Measurements from ENCODE around the gene IPP. TPM values are rescaled to one million over a fixed set of nuclear protein-coding genes. Genes with fewer than 3 reads are reported as not detected.

The IPP gene
- total RNA-seq, 1 donor from 2014 or later: 13.3 TPM

DNA sequence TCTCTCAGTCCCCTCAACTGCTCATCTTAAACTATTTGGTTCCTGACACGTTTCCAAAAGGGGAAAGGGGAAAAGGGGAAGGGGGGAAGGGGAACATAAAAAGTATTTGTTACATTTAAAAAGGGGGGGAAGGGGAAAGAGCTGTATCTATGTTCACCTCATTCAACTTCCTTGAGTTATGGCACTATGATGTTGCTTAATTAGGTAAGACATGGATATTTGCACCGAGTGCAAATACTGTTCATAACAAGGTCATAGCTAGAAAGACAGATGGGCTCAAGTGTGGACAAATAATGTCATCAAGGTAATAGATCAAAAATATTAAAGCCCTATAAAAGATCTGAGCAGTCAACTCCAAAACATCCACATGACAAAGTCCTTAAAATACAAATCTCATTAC is 90.1 kb downstream of the IPP start:
- no peaks in the 10 kb centered on the region for H3K9me3 ChIP-seq (ENCODE audit: insufficient read depth, low read depth, low read length)
- H2AFZ ChIP-seq (ENCODE audit: low read depth, low read length): no peak overlapping the region
- no peaks in the 10 kb centered on the region for H3K27me3 Mint-ChIP-seq (ENCODE audit: low read depth, unreplicated experiment)
- no peak overlapping the region for H3K27ac Mint-ChIP-seq (ENCODE audit: unreplicated experiment)
- H3K27ac ChIP-seq (ENCODE audit: low read depth, low read length): no peak overlapping the region
- H3K4me3 ChIP-seq (ENCODE audit: insufficient read depth, low read depth, low read length): no peak overlapping the region
- no peak for DNase-seq (ENCODE audit: low read depth)
- peaks cover 62% of the 10 kb centered on the region for H4K20me1 ChIP-seq (ENCODE audit: insufficient read depth, low read length)
- H3K9me3 Mint-ChIP-seq (ENCODE audit: unreplicated experiment): no peaks in the 10 kb centered on the region
- H3K4me1 Mint-ChIP-seq (ENCODE audit: low read depth, unreplicated experiment): no peaks in the 10 kb centered on the region
- H3K79me2 ChIP-seq (ENCODE audit: insufficient read depth, low read length): peaks cover 54% of the 10 kb centered on the region
- no peak overlapping the region for H3K4me3 Mint-ChIP-seq (ENCODE audit: unreplicated experiment)
- H3K4me2 ChIP-seq (ENCODE audit: low read length): no peak overlapping the region
- peaks cover 12% of the 10 kb centered on the region for H3K36me3 Mint-ChIP-seq (ENCODE audit: low read depth, unreplicated experiment)
- FAIRE-seq: no peak
- no peaks in the 10 kb centered on the region for H3K4me1 ChIP-seq (ENCODE audit: insufficient read depth, low read length)
- TF ChIP-seq, protein P1, sequence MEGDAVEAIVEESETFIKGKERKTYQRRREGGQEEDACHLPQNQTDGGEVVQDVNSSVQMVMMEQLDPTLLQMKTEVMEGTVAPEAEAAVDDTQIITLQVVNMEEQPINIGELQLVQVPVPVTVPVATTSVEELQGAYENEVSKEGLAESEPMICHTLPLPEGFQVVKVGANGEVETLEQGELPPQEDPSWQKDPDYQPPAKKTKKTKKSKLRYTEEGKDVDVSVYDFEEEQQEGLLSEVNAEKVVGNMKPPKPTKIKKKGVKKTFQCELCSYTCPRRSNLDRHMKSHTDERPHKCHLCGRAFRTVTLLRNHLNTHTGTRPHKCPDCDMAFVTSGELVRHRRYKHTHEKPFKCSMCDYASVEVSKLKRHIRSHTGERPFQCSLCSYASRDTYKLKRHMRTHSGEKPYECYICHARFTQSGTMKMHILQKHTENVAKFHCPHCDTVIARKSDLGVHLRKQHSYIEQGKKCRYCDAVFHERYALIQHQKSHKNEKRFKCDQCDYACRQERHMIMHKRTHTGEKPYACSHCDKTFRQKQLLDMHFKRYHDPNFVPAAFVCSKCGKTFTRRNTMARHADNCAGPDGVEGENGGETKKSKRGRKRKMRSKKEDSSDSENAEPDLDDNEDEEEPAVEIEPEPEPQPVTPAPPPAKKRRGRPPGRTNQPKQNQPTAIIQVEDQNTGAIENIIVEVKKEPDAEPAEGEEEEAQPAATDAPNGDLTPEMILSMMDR (IDR thresholded peaks at IDR 0.05; ENCODE audit: insufficient read depth, low read depth, low read length): no peak
- TF ChIP-seq EZH2 (IDR thresholded peaks at IDR 0.05; ENCODE audit: insufficient read depth, low read length): no peak
- no peaks in the 10 kb centered on the region for H3K27me3 ChIP-seq (ENCODE audit: insufficient read depth, low read length)
- H3K36me3 ChIP-seq (ENCODE audit: insufficient read depth, low read length): peaks cover 36% of the 10 kb centered on the region
- H3K9ac ChIP-seq (ENCODE audit: low read length): no peak overlapping the region

DNA sequence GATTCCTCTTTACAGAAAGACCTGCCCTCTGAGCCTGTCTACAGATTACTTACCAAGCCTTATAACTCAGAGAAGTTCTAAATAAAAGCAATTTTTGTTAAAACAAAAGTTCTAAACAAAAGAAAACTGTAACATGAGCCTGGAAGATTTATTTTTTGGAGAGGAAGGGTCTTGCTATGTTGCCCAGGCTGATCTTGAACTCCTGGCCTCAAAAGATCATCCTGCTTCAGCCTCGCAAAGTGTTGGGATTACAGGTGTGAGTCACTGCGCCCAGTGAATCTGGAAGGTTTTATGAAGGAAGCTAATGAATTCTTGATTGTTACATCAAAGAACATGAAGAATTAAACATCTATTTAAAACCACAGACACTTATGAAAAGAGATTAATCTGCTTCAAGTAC is 91.2 kb downstream of the IPP start:
- Histone ChIP-seq H3K9ac (ENCODE audit: low read length) (no peak overlapping the region), H3K4me1 (ENCODE audit: insufficient read depth, low read length) (no peaks in the 10 kb centered on the region), H3K27ac (ENCODE audit: low read depth, low read length) (no peak overlapping the region), H3K27me3 (ENCODE audit: insufficient read depth, low read length) (no peaks in the 10 kb centered on the region), H3K36me3 (ENCODE audit: insufficient read depth, low read length) (peaks cover 45% of the 10 kb centered on the region), H3K4me3 (ENCODE audit: insufficient read depth, low read depth, low read length) (no peak overlapping the region), H3K9me3 (ENCODE audit: insufficient read depth, low read depth, low read length) (no peaks in the 10 kb centered on the region), H4K20me1 (ENCODE audit: insufficient read depth, low read length) (peaks cover 52% of the 10 kb centered on the region), H3K4me2 (ENCODE audit: low read length) (no peak overlapping the region), H2AFZ (ENCODE audit: low read depth, low read length) (no peak overlapping the region), H3K79me2 (ENCODE audit: insufficient read depth, low read length) (peaks cover 43% of the 10 kb centered on the region)
- H3K27me3 Mint-ChIP-seq (ENCODE audit: low read depth, unreplicated experiment): no peaks in the 10 kb centered on the region
- H3K36me3 Mint-ChIP-seq (ENCODE audit: low read depth, unreplicated experiment): peaks cover 10% of the 10 kb centered on the region
- DNase-seq (ENCODE audit: low read depth) (no peak), FAIRE-seq (no peak)
- TF ChIP-seq EZH2 (IDR thresholded peaks at IDR 0.05; ENCODE audit: insufficient read depth, low read length): no peak
- TF ChIP-seq, protein P1 (IDR thresholded peaks at IDR 0.05; ENCODE audit: insufficient read depth, low read depth, low read length): no peak
- no peak overlapping the region for H3K4me3 Mint-ChIP-seq (ENCODE audit: unreplicated experiment)
- no peaks in the 10 kb centered on the region for H3K9me3 Mint-ChIP-seq (ENCODE audit: unreplicated experiment)
- no peak overlapping the region for H3K27ac Mint-ChIP-seq (ENCODE audit: unreplicated experiment)
- H3K4me1 Mint-ChIP-seq (ENCODE audit: low read depth, unreplicated experiment): no peaks in the 10 kb centered on the region

DNA sequence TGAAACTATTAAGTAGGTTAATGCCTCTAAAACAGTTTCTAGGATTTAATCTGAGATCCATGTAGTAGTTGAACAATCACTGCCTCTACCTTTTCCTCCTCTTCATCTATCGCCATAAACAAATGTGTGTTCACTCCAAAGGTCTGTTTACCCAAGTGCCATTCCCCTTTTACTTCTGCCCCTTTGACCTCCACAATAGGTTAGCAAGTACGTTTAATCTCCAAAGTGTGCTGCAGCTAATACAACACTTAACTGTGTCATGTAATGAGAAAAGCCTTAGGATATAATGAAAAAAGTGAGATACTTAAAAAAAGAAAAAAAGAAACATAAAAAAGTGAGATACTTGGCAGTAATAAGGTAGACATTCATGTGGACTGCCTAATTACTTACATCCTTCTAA is 92.3 kb downstream of the IPP start:
- H3K9me3 Mint-ChIP-seq (ENCODE audit: unreplicated experiment): no peaks in the 10 kb centered on the region
- TF ChIP-seq EZH2 (IDR thresholded peaks at IDR 0.05; ENCODE audit: insufficient read depth, low read length): no peak
- TF ChIP-seq, protein P1 (IDR thresholded peaks at IDR 0.05; ENCODE audit: insufficient read depth, low read depth, low read length): no peak
- H3K79me2 ChIP-seq (ENCODE audit: insufficient read depth, low read length): peaks cover 36% of the 10 kb centered on the region
- no peaks in the 10 kb centered on the region for H3K27me3 Mint-ChIP-seq (ENCODE audit: low read depth, unreplicated experiment)
- DNase-seq (ENCODE audit: low read depth): no peak
- H2AFZ ChIP-seq (ENCODE audit: low read depth, low read length): no peak overlapping the region
- H3K27ac ChIP-seq (ENCODE audit: low read depth, low read length): no peak overlapping the region
- no peaks in the 10 kb centered on the region for H3K4me1 ChIP-seq (ENCODE audit: insufficient read depth, low read length)
- no peak overlapping the region for H3K4me3 ChIP-seq (ENCODE audit: insufficient read depth, low read depth, low read length)
- H3K9ac ChIP-seq (ENCODE audit: low read length): no peak overlapping the region
- H3K4me1 Mint-ChIP-seq (ENCODE audit: low read depth, unreplicated experiment): no peaks in the 10 kb centered on the region
- H3K4me3 Mint-ChIP-seq (ENCODE audit: unreplicated experiment): no peak overlapping the region
- H3K36me3 ChIP-seq (ENCODE audit: insufficient read depth, low read length): peaks cover 45% of the 10 kb centered on the region
- peaks cover 42% of the 10 kb centered on the region for H4K20me1 ChIP-seq (ENCODE audit: insufficient read depth, low read length)
- peaks cover 10% of the 10 kb centered on the region for H3K36me3 Mint-ChIP-seq (ENCODE audit: low read depth, unreplicated experiment)
- FAIRE-seq: no peak
- H3K27ac Mint-ChIP-seq (ENCODE audit: unreplicated experiment): no peak overlapping the region
- no peaks in the 10 kb centered on the region for H3K9me3 ChIP-seq (ENCODE audit: insufficient read depth, low read depth, low read length)
- H3K4me2 ChIP-seq (ENCODE audit: low read length): no peak overlapping the region
- H3K27me3 ChIP-seq (ENCODE audit: insufficient read depth, low read length): no peaks in the 10 kb centered on the region

Measured in astrocyte (in vitro differentiated cells and primary cell).